IMR-90 (cell line): Measurements from ENCODE around the gene MRPL45. TPM values are rescaled to one million over a fixed set of nuclear protein-coding genes. Genes with fewer than 3 reads are reported as not detected.

Experiments used
- ATAC-seq: fragments of 200-7000 bp; cut with Tn5 transposase; 2 replicates; pipeline ENCODE4 v1.9.1; 2020; ENCODE audit warnings: low read depth, mild to moderate bottlenecking, moderate library complexity
- BruUV-seq: library from RNA; stranded (reverse); fragments of 400-500 nt; replicated peaks from 2 replicates; lab custom pipeline; 2021; lab: Mats Ljungman, UMichigan
- CTCF ChIA-PET: fragments of 300-600 bp; formaldehyde crosslinking; extraction: SDS; loops from one replicate; lab custom pipeline; 2021; ENCODE audit warnings: antibody characterized with exemption; lab: Yijun Ruan, JAX
- POLR2A ChIA-PET: fragments of 300-600 bp; sonication (Branson Sonifier 250); formaldehyde crosslinking; loops from one replicate; lab custom pipeline; 2022; ENCODE audit warnings: antibody characterized with exemption; ENCODE audit not compliant: unreplicated experiment; lab: Charles Lee
- DNase-seq: peaks from one replicate; pipeline ENCODE4 v3.0.0; 2013
- H2AFZ ChIP-seq: replicated peaks from 2 replicates; pipeline ENCODE3; 2013; ENCODE audit warnings: low read length, mild to moderate bottlenecking; ENCODE audit not compliant: poor library complexity
- H2AK5ac ChIP-seq: 2 replicates; pipeline ENCODE4 v1.6.1; 2013; ENCODE audit warnings: low read depth, low read length, inconsistent platforms
- H2AK9ac ChIP-seq: replicated peaks from 2 replicates; pipeline ENCODE3; 2013; ENCODE audit warnings: mild to moderate bottlenecking, low read depth, low read length, moderate library complexity; ENCODE audit not compliant: poor library complexity
- H2BK120ac ChIP-seq: 2 replicates; pipeline ENCODE4 v1.6.1; 2013; ENCODE audit warnings: low read depth, low read length, inconsistent platforms
- H2BK15ac ChIP-seq: 3 replicates; pipeline ENCODE4 v1.6.1; 2013; ENCODE audit warnings: low read depth, low read length, inconsistent platforms
- H2BK20ac ChIP-seq: 2 replicates; pipeline ENCODE4 v1.6.1; 2013; ENCODE audit warnings: low read depth, mild to moderate bottlenecking, inconsistent platforms, low read length, moderate library complexity
- H2BK5ac ChIP-seq: 2 replicates; pipeline ENCODE4 v1.6.1; 2013; ENCODE audit warnings: mild to moderate bottlenecking, low read depth, low read length, inconsistent platforms; ENCODE audit not compliant: poor library complexity, severe bottlenecking
- H3K14ac ChIP-seq: replicated peaks from 2 replicates; pipeline ENCODE4 v1.6.1; 2013; ENCODE audit warnings: low read depth, low read length, inconsistent platforms
- H3K18ac ChIP-seq: 2 replicates; pipeline ENCODE4 v1.6.1; 2013; ENCODE audit warnings: low read depth, low read length, control low read depth
- H3K23ac ChIP-seq: 2 replicates; pipeline ENCODE4 v1.6.1; 2013; ENCODE audit warnings: low read depth, low read length, inconsistent platforms
- H3K27ac ChIP-seq: 2 replicates; pipeline ENCODE4 v1.5.1; 2013; ENCODE audit warnings: mild to moderate bottlenecking, control low read depth, low read length; ENCODE audit not compliant: insufficient read depth
- H3K27me3 ChIP-seq: 2 replicates; pipeline ENCODE4 v1.6.1; 2013; ENCODE audit warnings: low read length; ENCODE audit not compliant: control insufficient read depth, insufficient read depth
- H3K36me3 ChIP-seq: 2 replicates; pipeline ENCODE4 v1.6.1; 2013; ENCODE audit warnings: low read length, mixed read lengths; ENCODE audit not compliant: control insufficient read depth, insufficient read depth
- H3K4ac ChIP-seq: 2 replicates; pipeline ENCODE4 v1.6.1; 2013; ENCODE audit warnings: low read depth, low read length, inconsistent platforms
- H3K4me1 ChIP-seq: 2 replicates; pipeline ENCODE4 v1.6.1; 2013; ENCODE audit warnings: low read length, mixed read lengths; ENCODE audit not compliant: control insufficient read depth, insufficient read depth
- H3K4me2 ChIP-seq: 2 replicates; pipeline ENCODE4 v1.6.1; 2013; ENCODE audit warnings: low read depth, mild to moderate bottlenecking, control low read depth, low read length, moderate library complexity
- H3K4me3 ChIP-seq: 2 replicates; pipeline ENCODE4 v1.5.1; 2013; ENCODE audit warnings: low read depth, mild to moderate bottlenecking, control low read depth, low read length, moderate library complexity; ENCODE audit not compliant: insufficient read depth
- H3K56ac ChIP-seq: 2 replicates; pipeline ENCODE4 v1.6.1; 2013; ENCODE audit warnings: low read length, inconsistent platforms; ENCODE audit not compliant: insufficient read depth; ENCODE audit errors: extremely low read depth
- H3K79me1 ChIP-seq, 2 experiments: 2 replicates each; pipeline ENCODE4 v1.6.1; 2013; ENCODE audit warnings: low read length in 2 of 2, inconsistent platforms in 1 of 2, low read depth in 1 of 2
- H3K9ac ChIP-seq: 2 replicates; pipeline ENCODE4 v1.6.1; 2013; ENCODE audit warnings: low read depth, low read length, control low read depth
- H3K9me1 ChIP-seq: 2 replicates; pipeline ENCODE4 v1.6.1; 2013; ENCODE audit warnings: low read length, inconsistent platforms; ENCODE audit not compliant: insufficient read depth
- H3K9me3 ChIP-seq: 2 replicates; pipeline ENCODE4 v1.6.1; 2013; ENCODE audit warnings: low read length; ENCODE audit not compliant: control insufficient read depth, insufficient read depth
- H4K20me1 ChIP-seq: 2 replicates; pipeline ENCODE4 v1.6.1; 2013; ENCODE audit warnings: low read length, inconsistent platforms; ENCODE audit not compliant: insufficient read depth
- H4K5ac ChIP-seq: 2 replicates; pipeline ENCODE4 v1.6.1; 2013; ENCODE audit warnings: mild to moderate bottlenecking, low read depth, low read length, control low read depth
- H4K8ac ChIP-seq, 2 experiments: 2 replicates each; pipeline ENCODE4 v1.6.1; 2013; ENCODE audit warnings: low read depth in 2 of 2, low read length in 2 of 2, control low read depth in 1 of 2, inconsistent platforms in 1 of 2
- H4K91ac ChIP-seq: 2 replicates; pipeline ENCODE4 v1.6.1; 2013; ENCODE audit warnings: low read depth, low read length, inconsistent platforms; ENCODE audit not compliant: insufficient read depth
- BHLHE40 ChIP-seq: fragments of 150-350 bp; IDR thresholded peaks from 2 replicates; pipeline ENCODE4 v1.6.1; 2016; ENCODE audit warnings: mild to moderate bottlenecking, low read depth, low read length
- CEBPB ChIP-seq: IDR thresholded peaks from 2 replicates; pipeline ENCODE4 v1.6.1; 2012; ENCODE audit warnings: low read depth, low read length, improper control_type of control experiment
- CHD1 ChIP-seq: IDR thresholded peaks from 2 replicates; pipeline ENCODE4 v1.6.1; 2012; ENCODE audit warnings: low read depth, low read length, improper control_type of control experiment
- ELK1 ChIP-seq: fragments of 150-350 bp; IDR thresholded peaks from 2 replicates; pipeline ENCODE4 v1.6.1; 2016; ENCODE audit warnings: low read depth, mild to moderate bottlenecking, low read length, moderate library complexity, borderline replicate concordance
- FOS ChIP-seq: fragments of 150-350 bp; IDR thresholded peaks from 2 replicates; pipeline ENCODE4 v1.6.1; 2016; ENCODE audit warnings: low read depth, low read length
- MAFK ChIP-seq: IDR thresholded peaks from 2 replicates; pipeline ENCODE4 v1.6.1; 2012; ENCODE audit warnings: low read depth, low read length, improper control_type of control experiment
- MAZ ChIP-seq: IDR thresholded peaks from 2 replicates; pipeline ENCODE4 v1.6.1; 2012; ENCODE audit warnings: low read depth, mild to moderate bottlenecking, low read length, improper control_type of control experiment, moderate library complexity, borderline replicate concordance
- MXI1 ChIP-seq: IDR thresholded peaks from 2 replicates; pipeline ENCODE4 v1.6.1; 2012; ENCODE audit warnings: low read depth, mild to moderate bottlenecking, low read length, moderate library complexity, borderline replicate concordance
- NFE2L2 ChIP-seq: fragments of 150-350 bp; IDR thresholded peaks from 2 replicates; pipeline ENCODE4 v1.6.1; 2016; ENCODE audit warnings: low read depth, mild to moderate bottlenecking, low read length
- POLR2A ChIP-seq: IDR thresholded peaks from 2 replicates; pipeline ENCODE4 v1.6.1; 2012; ENCODE audit warnings: mild to moderate bottlenecking, low read depth, low read length
- RAD21 ChIP-seq: IDR thresholded peaks from 2 replicates; pipeline ENCODE4 v1.6.1; 2012; ENCODE audit warnings: low read length, improper control_type of control experiment
- RCOR1 ChIP-seq: IDR thresholded peaks from 2 replicates; pipeline ENCODE4 v1.6.1; 2012; ENCODE audit warnings: mild to moderate bottlenecking, low read length, improper control_type of control experiment; ENCODE audit not compliant: insufficient replicate concordance
- RFX5 ChIP-seq: IDR thresholded peaks from 2 replicates; pipeline ENCODE4 v1.8.0; 2012; ENCODE audit warnings: low read depth, mild to moderate bottlenecking, low read length, moderate library complexity
- SMC3 ChIP-seq: fragments of 150-350 bp; IDR thresholded peaks from 2 replicates; pipeline ENCODE4 v1.6.1; 2016; ENCODE audit warnings: low read depth, mild to moderate bottlenecking, antibody characterized with exemption, low read length, moderate library complexity
- whole genome bisulfite sequencing, 2 experiments: methylation state at CpG; one replicate each; pipeline versions ENCODE4 v1.1.5 to v1.1.7; 2013; ENCODE audit warnings: missing lambda C conversion rate in 2 of 2; ENCODE audit not compliant: insufficient read length in 1 of 2; ENCODE audit errors: extremely low coverage in 2 of 2; 5-methylcytosine and 5-hydroxymethylcytosine counted together
- dilution Hi-C: fragments of 300-500 bp; cut with HindIII; formaldehyde crosslinking; loops from one replicate; pipeline ENCODE4 v1.14.3; 2018; ENCODE audit warnings: low sequenced_read_pairs; ENCODE audit not compliant: unreplicated experiment
- in situ Hi-C: fragments of 300-500 bp; cut with MboI; formaldehyde crosslinking; loops from 3 replicates; pipeline ENCODE4 v1.14.3; 2019; ENCODE audit warnings: low sequenced_read_pairs, inconsistent platforms, mixed read lengths
- intact Hi-C: fragments of 100-400 bp; cut with micrococcal nuclease; formaldehyde crosslinking; loops from 2 replicates; pipeline ENCODE4 v1.10.0; 2022
- polyA plus RNA-seq, 3 experiments: library from polyadenylated mRNA; depleted of rRNA; stranded (reverse); fragments of >200 nt; gene quantifications; 2 replicates each; pipeline ENCODE4 v1.2.3, GENCODE V29; 2012; ENCODE audit warnings: low replicate concordance in 1 of 3
- total RNA-seq: library from RNA; depleted of rRNA; stranded (reverse); fragments of >200 nt; gene quantifications from 2 replicates; pipeline ENCODE4 v1.2.3, GENCODE V29; 2012
- TF ChIP-seq, protein P1 (sequence below): fragments of 150-350 bp; IDR thresholded peaks from 2 replicates; pipeline ENCODE4 v1.6.1; 2017; ENCODE audit warnings: mild to moderate bottlenecking, antibody characterized with exemption, low read length, low read depth
- TF ChIP-seq, protein P2 (sequence below): conservative IDR thresholded peaks from 2 replicates; pipeline ENCODE4 v1.5.1; 2012; ENCODE audit warnings: mild to moderate bottlenecking, low read depth, low read length, improper control_type of control experiment

Gene MRPL45
- total and polyA plus RNA-seq, 2 of the 4 experiments (the other 2 are of a cell fraction) = 39.6 to 46.8 TPM

DNA sequence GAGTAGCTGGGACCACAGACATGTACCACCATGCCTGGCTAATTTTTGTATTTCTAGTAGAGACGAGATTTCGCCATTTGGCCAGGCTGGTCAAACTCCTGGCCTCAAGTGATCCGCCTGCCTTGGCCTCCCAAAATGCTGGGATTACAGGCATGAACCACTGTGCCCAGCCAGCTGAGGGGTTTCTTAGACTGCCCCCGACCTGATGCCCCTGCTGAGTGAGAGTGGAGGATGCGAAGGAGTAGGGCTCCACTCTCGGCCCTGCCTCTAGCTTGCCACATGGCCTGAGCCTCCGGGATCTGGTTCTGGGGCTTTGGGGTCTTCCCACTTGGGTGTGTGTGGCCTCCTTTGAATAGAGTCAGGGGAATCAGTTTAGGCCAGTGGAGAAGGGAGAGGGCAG lies 35.8 kb downstream of the MRPL45 start:
- peaks cover 70% of the 10 kb centered on the region for H3K27me3 ChIP-seq
- H3K9me1 ChIP-seq = 0 out of 2 replicates have a peak, but pooled peaks cover 2% of the 10 kb centered on the region
- no peak overlapping the region for H3K4ac ChIP-seq
- no peak overlapping the region for H2AFZ ChIP-seq
- H3K18ac ChIP-seq = no peak overlapping the region
- no peak overlapping the region for H4K8ac ChIP-seq
- WGBS, 2 experiments = 69% methylated on average over 5 of the region's 7 CpGs; no CpG with 5 or more reads in 1 of the 2 experiments
- no peak overlapping the region for H2BK20ac ChIP-seq
- dilution Hi-C loops = no loop called here
- H3K27ac ChIP-seq = no peak overlapping the region
- no peaks in the 10 kb centered on the region for H3K36me3 ChIP-seq
- H4K91ac ChIP-seq = no peak overlapping the region
- ChIA-PET CTCF (interaction anchor here (1.1 kb wide), 1 partner anchor 11 kb away, joined by 5 read pairs; no protein-coding TSS in a partner anchor), POLR2A (no interaction called here)
- no peak overlapping the region for H3K4me2 ChIP-seq
- TF ChIP-seq RCOR1 (no peak), ELK1 (no peak), MAZ (no peak), FOS (no peak), NFE2L2 (no peak), MXI1 (no peak), POLR2A (no peak), RAD21 (no peak), CHD1 (no peak), SMC3 (no peak), MAFK (no peak), BHLHE40 (no peak), RFX5 (no peak), CEBPB (no peak)
- TF ChIP-seq, protein P1, sequence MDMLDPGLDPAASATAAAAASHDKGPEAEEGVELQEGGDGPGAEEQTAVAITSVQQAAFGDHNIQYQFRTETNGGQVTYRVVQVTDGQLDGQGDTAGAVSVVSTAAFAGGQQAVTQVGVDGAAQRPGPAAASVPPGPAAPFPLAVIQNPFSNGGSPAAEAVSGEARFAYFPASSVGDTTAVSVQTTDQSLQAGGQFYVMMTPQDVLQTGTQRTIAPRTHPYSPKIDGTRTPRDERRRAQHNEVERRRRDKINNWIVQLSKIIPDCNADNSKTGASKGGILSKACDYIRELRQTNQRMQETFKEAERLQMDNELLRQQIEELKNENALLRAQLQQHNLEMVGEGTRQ = no peak
- TF ChIP-seq, protein P2, sequence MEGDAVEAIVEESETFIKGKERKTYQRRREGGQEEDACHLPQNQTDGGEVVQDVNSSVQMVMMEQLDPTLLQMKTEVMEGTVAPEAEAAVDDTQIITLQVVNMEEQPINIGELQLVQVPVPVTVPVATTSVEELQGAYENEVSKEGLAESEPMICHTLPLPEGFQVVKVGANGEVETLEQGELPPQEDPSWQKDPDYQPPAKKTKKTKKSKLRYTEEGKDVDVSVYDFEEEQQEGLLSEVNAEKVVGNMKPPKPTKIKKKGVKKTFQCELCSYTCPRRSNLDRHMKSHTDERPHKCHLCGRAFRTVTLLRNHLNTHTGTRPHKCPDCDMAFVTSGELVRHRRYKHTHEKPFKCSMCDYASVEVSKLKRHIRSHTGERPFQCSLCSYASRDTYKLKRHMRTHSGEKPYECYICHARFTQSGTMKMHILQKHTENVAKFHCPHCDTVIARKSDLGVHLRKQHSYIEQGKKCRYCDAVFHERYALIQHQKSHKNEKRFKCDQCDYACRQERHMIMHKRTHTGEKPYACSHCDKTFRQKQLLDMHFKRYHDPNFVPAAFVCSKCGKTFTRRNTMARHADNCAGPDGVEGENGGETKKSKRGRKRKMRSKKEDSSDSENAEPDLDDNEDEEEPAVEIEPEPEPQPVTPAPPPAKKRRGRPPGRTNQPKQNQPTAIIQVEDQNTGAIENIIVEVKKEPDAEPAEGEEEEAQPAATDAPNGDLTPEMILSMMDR = no peak
- no peak overlapping the region for H3K56ac ChIP-seq
- no peak for ATAC-seq
- H2BK120ac ChIP-seq = no peak overlapping the region
- H3K4me1 ChIP-seq = no peaks in the 10 kb centered on the region
- H3K9ac ChIP-seq = no peak overlapping the region
- in situ Hi-C loops = no loop called here
- no peak overlapping the region for H3K4me3 ChIP-seq
- H2BK15ac ChIP-seq = no peak overlapping the region
- H4K5ac ChIP-seq = no peak overlapping the region
- H3K14ac ChIP-seq = no peak overlapping the region
- H2AK5ac ChIP-seq = no peak overlapping the region
- BruUV-seq = no TSS peak
- H2BK5ac ChIP-seq = no peak overlapping the region
- intact Hi-C loops = no loop called here
- peak overlapping the region; percentile 15 for H2AK9ac ChIP-seq
- no peak overlapping the region for H3K23ac ChIP-seq
- H3K79me1 ChIP-seq = no peaks in the 10 kb centered on the region
- DNase-seq = no peak
- no peaks in the 10 kb centered on the region for H3K9me3 ChIP-seq
- no peaks in the 10 kb centered on the region; the same call in 1 of the 2 replicates for H4K20me1 ChIP-seq
